Mesendoderm (in vitro differentiated cells): Measurements from ENCODE around the gene CXCL12.

Source experiments
- DNase-seq: peaks from one replicate; pipeline ENCODE4 v3.0.0; 2013
- H2AK5ac ChIP-seq: 2 replicates; pipeline ENCODE4 v1.6.1; 2013; ENCODE audit warnings: low read length, inconsistent platforms
- H2BK120ac ChIP-seq: 2 replicates; pipeline ENCODE4 v1.6.1; 2013; ENCODE audit warnings: low read depth, mild to moderate bottlenecking, low read length, moderate library complexity, mixed read lengths
- H2BK15ac ChIP-seq: replicated peaks from 2 replicates; pipeline ENCODE4 v1.6.1; 2013; ENCODE audit warnings: low read depth, mild to moderate bottlenecking, moderate library complexity
- H2BK5ac ChIP-seq: 2 replicates; pipeline ENCODE4 v1.6.1; 2013; ENCODE audit warnings: low read length, inconsistent platforms
- H3K18ac ChIP-seq: 2 replicates; pipeline ENCODE4 v1.6.1; 2013; ENCODE audit warnings: mild to moderate bottlenecking, low read length, mixed read lengths
- H3K23ac ChIP-seq: one replicate; pipeline ENCODE4 v1.6.1; 2013; ENCODE audit warnings: low read length
- H3K27ac ChIP-seq: 2 replicates; pipeline ENCODE4 v1.5.1; 2013; ENCODE audit warnings: low read depth, mild to moderate bottlenecking, inconsistent platforms, low read length, moderate library complexity
- H3K27me3 ChIP-seq: 2 replicates; pipeline ENCODE4 v1.6.1; 2013; ENCODE audit warnings: low read length, control low read depth, mild to moderate bottlenecking, inconsistent platforms; ENCODE audit not compliant: insufficient read depth, poor library complexity
- H3K36me3 ChIP-seq: 2 replicates; pipeline ENCODE4 v1.6.1; 2013; ENCODE audit warnings: low read length, inconsistent platforms; ENCODE audit not compliant: control insufficient read depth, insufficient read depth
- H3K4ac ChIP-seq: one replicate; pipeline ENCODE4 v1.6.1; 2013; ENCODE audit warnings: low read depth, mild to moderate bottlenecking, low read length, moderate library complexity
- H3K4me1 ChIP-seq: 2 replicates; pipeline ENCODE4 v1.6.1; 2013; ENCODE audit warnings: low read depth, low read length, inconsistent platforms; ENCODE audit not compliant: control insufficient read depth
- H3K4me2 ChIP-seq: 2 replicates; pipeline ENCODE4 v1.6.1; 2013; ENCODE audit warnings: low read length
- H3K4me3 ChIP-seq: 2 replicates; pipeline ENCODE4 v1.5.1; 2013; ENCODE audit warnings: mild to moderate bottlenecking, low read length
- H3K56ac ChIP-seq: one replicate; pipeline ENCODE4 v1.6.1; 2013; ENCODE audit warnings: low read length
- H3K79me1 ChIP-seq: 2 replicates; pipeline ENCODE4 v1.6.1; 2013; ENCODE audit warnings: low read length, inconsistent platforms
- H3K79me2 ChIP-seq: 2 replicates; pipeline ENCODE4 v1.6.1; 2013; ENCODE audit warnings: mild to moderate bottlenecking, low read length; ENCODE audit not compliant: control insufficient read depth, insufficient read depth
- H3K9ac ChIP-seq: 2 replicates; pipeline ENCODE4 v1.6.1; 2013; ENCODE audit warnings: low read length, inconsistent platforms
- H4K5ac ChIP-seq: one replicate; pipeline ENCODE4 v1.6.1; 2013; ENCODE audit warnings: low read length
- H4K8ac ChIP-seq: one replicate; pipeline ENCODE4 v1.6.1; 2013; ENCODE audit warnings: low read depth, mild to moderate bottlenecking, control low read depth, low read length, moderate library complexity
- WGBS: extraction: QIAGEN DNeasy Blood & Tissue Kit; methylation state at CpG from one replicate; pipeline ENCODE4 v1.1.7; 2013; ENCODE audit warnings: low lambda C conversion rate, missing lambda C conversion rate; ENCODE audit not compliant: insufficient coverage; ENCODE audit errors: extremely low coverage; 5-methylcytosine and 5-hydroxymethylcytosine counted together

CXCL12 gene

GRCh38 chr10:44337081-44337480 lies 47.8 kb downstream of the CXCL12 start:
- Histone ChIP-seq H2BK5ac (no peak overlapping the region), H2BK120ac (no peak overlapping the region), H3K27me3 (no peaks in the 10 kb centered on the region), H3K27ac (no peak overlapping the region), H3K36me3 (no peaks in the 10 kb centered on the region), H3K4me3 (no peak overlapping the region), H4K8ac (no peak overlapping the region), H3K18ac (no peak overlapping the region), H3K79me2 (no peaks in the 10 kb centered on the region), H3K4me2 (no peak overlapping the region), H4K5ac (no peak overlapping the region), H3K9ac (no peak overlapping the region), H3K23ac (no peak overlapping the region), H2BK15ac (no peak overlapping the region), H3K56ac (no peak overlapping the region), H3K4me1 (no peaks in the 10 kb centered on the region), H3K79me1 (no peaks in the 10 kb centered on the region), H3K4ac (no peak overlapping the region), H2AK5ac (no peak overlapping the region)
- no peak for DNase-seq
- no CpG with 5 or more reads among the region's 4 CpGs for WGBS

GRCh38 chr10:44335330-44336021 lies 49.4 kb downstream of the CXCL12 start:
- no peak overlapping the region for H4K5ac ChIP-seq
- no peak overlapping the region for H3K4me3 ChIP-seq
- H3K56ac ChIP-seq = no peak overlapping the region
- no peaks in the 10 kb centered on the region for H3K4me1 ChIP-seq
- no peak overlapping the region for H2BK15ac ChIP-seq
- H3K4me2 ChIP-seq = no peak overlapping the region
- no peak overlapping the region for H3K23ac ChIP-seq
- H2BK5ac ChIP-seq = no peak overlapping the region
- no peak overlapping the region for H3K18ac ChIP-seq
- H3K27ac ChIP-seq = no peak overlapping the region
- WGBS = no CpG with 5 or more reads among the region's 9 CpGs
- H2BK120ac ChIP-seq = no peak overlapping the region
- no peak overlapping the region for H3K4ac ChIP-seq
- H3K9ac ChIP-seq = no peak overlapping the region
- no peaks in the 10 kb centered on the region for H3K36me3 ChIP-seq
- no peaks in the 10 kb centered on the region for H3K79me1 ChIP-seq
- no peak for DNase-seq
- H3K27me3 ChIP-seq = no peaks in the 10 kb centered on the region
- no peak overlapping the region for H2AK5ac ChIP-seq
- no peaks in the 10 kb centered on the region for H3K79me2 ChIP-seq
- no peak overlapping the region for H4K8ac ChIP-seq

GRCh38 chr10:44334621-44335184 lies 50.2 kb downstream of the CXCL12 start:
- no peak overlapping the region for H4K5ac ChIP-seq
- no peak overlapping the region for H2BK5ac ChIP-seq
- DNase-seq = no peak
- no peak overlapping the region for H2AK5ac ChIP-seq
- no peak overlapping the region for H3K4me3 ChIP-seq
- no peak overlapping the region for H3K9ac ChIP-seq
- no peak overlapping the region for H4K8ac ChIP-seq
- H3K79me2 ChIP-seq = no peaks in the 10 kb centered on the region
- H3K56ac ChIP-seq = no peak overlapping the region
- WGBS = no CpG with 5 or more reads among the region's 4 CpGs
- H3K27me3 ChIP-seq = no peaks in the 10 kb centered on the region
- H3K23ac ChIP-seq = no peak overlapping the region
- H3K4me1 ChIP-seq = no peaks in the 10 kb centered on the region
- H3K79me1 ChIP-seq = no peaks in the 10 kb centered on the region
- no peak overlapping the region for H2BK15ac ChIP-seq
- no peak overlapping the region for H2BK120ac ChIP-seq
- H3K4me2 ChIP-seq = no peak overlapping the region
- H3K36me3 ChIP-seq = no peaks in the 10 kb centered on the region
- no peak overlapping the region for H3K18ac ChIP-seq
- H3K4ac ChIP-seq = no peak overlapping the region
- H3K27ac ChIP-seq = no peak overlapping the region

GRCh38 chr10:44334091-44334490 lies 50.8 kb downstream of the CXCL12 start:
- Histone ChIP-seq H3K23ac (no peak overlapping the region), H2BK120ac (no peak overlapping the region), H3K4me3 (no peak overlapping the region), H3K18ac (no peak overlapping the region), H3K36me3 (no peaks in the 10 kb centered on the region), H4K8ac (no peak overlapping the region), H2BK5ac (no peak overlapping the region), H3K79me1 (no peaks in the 10 kb centered on the region), H3K56ac (no peak overlapping the region), H3K79me2 (no peaks in the 10 kb centered on the region), H3K4me1 (no peaks in the 10 kb centered on the region), H3K4me2 (no peak overlapping the region), H3K4ac (no peak overlapping the region), H3K27me3 (no peaks in the 10 kb centered on the region), H2BK15ac (no peak overlapping the region), H4K5ac (no peak overlapping the region), H2AK5ac (no peak overlapping the region), H3K9ac (no peak overlapping the region), H3K27ac (no peak overlapping the region)
- DNase-seq = no peak
- no CpG with 5 or more reads among the region's 6 CpGs for WGBS

GRCh38 chr10:44333511-44333910 lies 51.4 kb downstream of the CXCL12 start:
- no peaks in the 10 kb centered on the region for H3K79me2 ChIP-seq
- no peak overlapping the region for H3K18ac ChIP-seq
- DNase-seq = no peak
- H3K4me1 ChIP-seq = no peaks in the 10 kb centered on the region
- no peak overlapping the region for H2BK15ac ChIP-seq
- no peaks in the 10 kb centered on the region for H3K27me3 ChIP-seq
- no peak overlapping the region for H4K5ac ChIP-seq
- no peak overlapping the region for H3K9ac ChIP-seq
- H2AK5ac ChIP-seq = no peak overlapping the region
- no peak overlapping the region for H4K8ac ChIP-seq
- H3K4me2 ChIP-seq = no peak overlapping the region
- H3K79me1 ChIP-seq = no peaks in the 10 kb centered on the region
- H3K4ac ChIP-seq = no peak overlapping the region
- no peak overlapping the region for H3K56ac ChIP-seq
- H3K4me3 ChIP-seq = no peak overlapping the region
- no peak overlapping the region for H2BK5ac ChIP-seq
- no peak overlapping the region for H3K27ac ChIP-seq
- WGBS = no CpG with 5 or more reads among the region's 10 CpGs
- H3K23ac ChIP-seq = no peak overlapping the region
- H2BK120ac ChIP-seq = no peak overlapping the region
- no peaks in the 10 kb centered on the region for H3K36me3 ChIP-seq

- no peak overlapping the region for H3K56ac ChIP-seq
- WGBS = no CpG with 5 or more reads among the region's 7 CpGs
- no peak overlapping the region for H2AK5ac ChIP-seq
- H3K36me3 ChIP-seq = no peaks in the 10 kb centered on the region
- H4K5ac ChIP-seq = no peak overlapping the region
- H3K23ac ChIP-seq = no peak overlapping the region
- H3K4me2 ChIP-seq = no peak overlapping the region
- no peaks in the 10 kb centered on the region for H3K79me2 ChIP-seq
- no peak overlapping the region for H2BK5ac ChIP-seq
- H3K79me1 ChIP-seq = no peaks in the 10 kb centered on the region
- no peak overlapping the region for H3K4me3 ChIP-seq
- H3K4me1 ChIP-seq = no peaks in the 10 kb centered on the region
- H3K27ac ChIP-seq = no peak overlapping the region
- no peak overlapping the region for H2BK120ac ChIP-seq
- H3K9ac ChIP-seq = no peak overlapping the region
- H4K8ac ChIP-seq = no peak overlapping the region
- H3K18ac ChIP-seq = no peak overlapping the region
- H3K27me3 ChIP-seq = no peaks in the 10 kb centered on the region
- no peak for DNase-seq
- H2BK15ac ChIP-seq = no peak overlapping the region
- H3K4ac ChIP-seq = no peak overlapping the region
Measured at GRCh38 chr10:44332465-44332864, 52.4 kb downstream of the CXCL12 start.
